HG02840 (cell line): ENCODE measurements around the gene PPP6R1.
"Not testable (repeated sequence)": the region's sequence is repeated elsewhere in the genome, so short reads cannot be mapped to it uniquely, and the experiment has no call there.

ENCODE experiments used
- ATAC-seq: cut with Tn5 transposase; IDR thresholded peaks from one replicate; pipeline ENCODE4 v1.9.1; 2021; ENCODE audit warnings: mild to moderate bottlenecking, moderate library complexity, moderate number of reproducible peaks; ENCODE audit not compliant: unreplicated experiment, low FRiP score

Gene PPP6R1

DNA sequence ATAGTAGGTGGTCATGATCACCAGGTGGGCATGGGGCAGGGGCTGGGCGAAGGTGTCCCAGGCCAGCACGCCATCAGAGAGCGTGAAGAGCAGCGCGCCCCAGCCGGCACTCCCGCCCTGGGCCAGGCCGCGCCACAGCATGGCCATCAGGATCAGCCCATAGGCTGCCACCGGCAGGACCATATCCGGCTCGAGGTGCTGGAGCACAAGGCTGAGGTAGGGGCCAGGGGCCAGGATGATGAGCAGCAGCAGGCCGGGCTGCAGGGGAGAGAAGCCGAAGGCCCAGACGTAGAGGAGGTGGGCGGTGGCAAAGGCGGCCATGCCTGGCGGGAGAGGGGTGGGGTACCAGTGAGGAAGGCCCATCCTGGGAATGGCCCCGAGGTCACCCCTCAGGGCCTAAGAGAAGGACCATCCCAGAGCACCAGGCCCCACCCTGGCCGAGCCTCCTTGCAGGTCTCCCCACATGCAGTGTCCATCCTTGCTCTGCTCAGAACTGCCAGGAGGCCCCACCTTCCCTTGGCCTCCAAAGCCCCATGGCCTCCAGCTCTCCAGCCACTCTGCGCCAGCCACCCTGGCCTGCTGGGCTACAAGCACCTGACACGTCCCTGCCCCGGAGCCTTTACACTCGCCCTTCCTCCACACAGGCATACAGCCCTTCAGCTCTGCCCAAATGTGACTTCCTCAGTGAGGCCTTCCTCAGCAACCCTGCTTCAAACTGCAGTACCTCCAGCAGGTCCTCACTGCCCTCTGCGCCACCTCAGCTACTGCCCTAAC lies 31.4 kb downstream of the PPP6R1 start:
- ATAC-seq: no peak

DNA sequence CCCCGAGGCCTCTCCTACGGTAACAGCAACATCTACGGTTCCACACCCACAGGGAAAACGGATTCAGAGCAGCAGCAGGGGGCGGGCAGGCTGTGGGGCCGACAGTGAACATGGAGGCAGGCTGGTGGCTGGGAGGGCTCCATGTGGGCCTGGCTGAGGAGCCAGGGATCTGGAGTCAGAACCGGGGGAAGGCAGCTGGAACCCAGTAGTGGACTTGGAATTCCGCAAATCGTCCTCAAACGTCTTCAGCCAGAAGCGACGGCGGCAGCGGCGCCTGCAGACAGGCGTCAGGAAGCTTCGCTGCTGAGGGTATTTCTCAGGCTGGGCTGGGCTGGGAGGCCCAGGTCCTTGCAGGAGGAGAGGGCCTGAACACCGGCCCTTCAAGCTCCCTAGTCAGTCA lies 32.0 kb downstream of the PPP6R1 start:
- ATAC-seq: no peak

DNA sequence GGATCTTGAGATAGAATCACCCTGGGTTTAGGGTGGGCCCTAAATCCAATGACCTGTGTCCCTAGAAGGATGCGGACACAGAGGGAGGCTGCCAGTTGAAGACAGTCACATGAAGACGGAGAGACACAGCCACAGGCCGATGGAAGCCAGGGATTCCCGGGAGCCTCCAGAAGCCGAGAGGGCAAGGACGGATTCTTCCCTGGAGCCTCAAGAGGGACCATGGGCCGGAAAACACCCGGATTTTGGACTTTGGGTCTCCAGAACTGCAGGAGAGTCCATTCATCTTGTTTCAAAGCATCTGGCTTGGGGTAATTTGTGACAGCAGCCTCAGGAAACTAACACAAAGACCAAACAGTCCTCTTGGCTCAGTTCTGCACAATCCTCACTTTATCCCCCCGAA lies 32.5 kb downstream of the PPP6R1 start:
- ATAC-seq: no peak

DNA sequence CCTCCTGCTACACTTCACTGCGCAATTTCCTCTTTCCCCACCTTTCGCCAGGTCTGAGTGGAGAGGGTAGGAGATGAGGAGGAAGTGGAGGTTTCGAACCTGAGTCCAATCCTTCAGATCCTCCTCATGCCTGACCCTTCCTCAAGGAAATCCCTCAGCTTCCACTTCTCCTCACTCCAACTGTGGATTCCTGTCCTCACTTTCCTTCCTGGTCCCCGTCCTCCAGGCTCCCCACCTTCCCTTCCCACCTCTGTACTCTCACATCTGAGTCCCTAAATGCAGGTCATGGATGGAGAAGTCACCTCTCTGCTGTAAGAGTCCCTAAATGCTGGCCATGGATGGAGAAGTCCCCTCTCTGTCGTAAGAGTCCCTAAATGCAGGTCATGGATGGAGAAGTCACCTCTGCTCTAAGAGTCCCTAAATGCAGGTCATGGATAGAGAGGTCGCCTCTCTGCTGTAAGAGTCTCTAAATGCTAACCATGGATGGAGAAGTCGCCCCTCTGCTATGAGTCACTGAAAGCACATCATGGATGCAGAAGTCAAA lies 33.3 kb downstream of the PPP6R1 start:
- ATAC-seq: no peak

DNA sequence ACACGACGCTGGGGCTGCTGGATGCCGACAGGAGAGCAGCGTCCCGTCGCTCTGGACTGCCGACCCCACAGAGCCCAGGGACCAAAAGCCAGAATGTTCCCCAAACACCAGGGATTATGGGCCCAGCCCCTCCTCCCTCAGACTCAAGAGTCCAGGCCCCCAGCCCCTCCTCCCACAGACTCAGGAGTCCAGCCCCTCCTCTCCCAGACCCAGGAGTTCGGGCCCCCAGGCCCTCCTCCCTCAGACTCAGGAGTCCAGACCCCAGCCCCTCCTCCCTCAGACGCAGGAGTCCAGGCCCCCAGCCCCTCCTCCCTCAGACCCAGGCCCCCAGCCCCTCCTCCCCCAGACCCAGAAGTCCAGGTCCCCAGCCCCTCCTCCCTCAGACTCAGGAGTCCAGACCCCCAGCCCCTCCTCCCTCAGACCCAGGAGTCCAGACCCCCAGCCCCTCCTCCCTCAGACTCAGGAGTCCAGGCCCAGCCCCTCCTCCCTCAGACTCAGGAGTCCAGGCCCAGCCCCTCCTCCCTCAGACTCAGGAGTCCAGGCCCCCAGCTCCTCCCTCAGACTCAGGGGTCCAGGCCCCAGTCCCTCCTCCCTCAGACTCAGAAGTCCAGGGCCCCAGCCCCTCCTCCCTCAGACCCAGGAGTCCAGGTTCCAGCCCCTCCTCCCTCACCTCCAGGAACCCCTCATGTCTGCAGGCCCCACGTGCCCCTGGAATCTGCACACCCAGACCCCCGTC lies 34.0 kb downstream of the PPP6R1 start:
- ATAC-seq: not testable (repeated sequence)

DNA sequence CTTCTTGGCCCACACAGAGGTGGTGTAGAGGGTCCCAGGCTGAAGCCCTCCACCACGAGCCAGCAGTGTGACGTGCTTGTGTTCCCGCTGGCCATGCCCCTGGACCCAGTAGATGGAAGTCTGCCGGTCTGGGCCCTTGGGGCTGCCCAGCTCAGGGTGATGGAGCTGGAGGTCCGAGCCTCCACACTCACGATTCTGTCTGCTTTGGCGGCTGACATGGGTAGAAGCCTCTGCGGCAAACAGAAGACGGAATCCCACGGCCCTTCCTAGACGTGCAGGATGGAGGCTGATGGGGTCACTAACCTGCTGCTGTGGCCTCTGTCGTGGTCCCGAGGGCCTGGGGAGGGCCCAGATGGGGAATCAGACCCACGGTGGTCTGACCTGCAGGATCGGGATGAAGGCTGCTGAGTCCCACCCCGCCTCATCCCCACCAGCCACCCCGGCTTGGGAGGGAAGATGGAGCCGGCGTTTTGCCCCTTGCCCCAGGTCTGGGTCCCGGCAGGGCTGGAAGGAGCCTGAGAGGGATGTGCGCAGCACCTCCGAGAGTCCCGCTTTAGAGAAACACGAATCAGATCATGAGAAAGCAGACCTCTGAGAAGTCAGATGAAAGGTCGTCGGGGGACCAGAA lies 34.7 kb downstream of the PPP6R1 start:
- no peak for ATAC-seq

DNA sequence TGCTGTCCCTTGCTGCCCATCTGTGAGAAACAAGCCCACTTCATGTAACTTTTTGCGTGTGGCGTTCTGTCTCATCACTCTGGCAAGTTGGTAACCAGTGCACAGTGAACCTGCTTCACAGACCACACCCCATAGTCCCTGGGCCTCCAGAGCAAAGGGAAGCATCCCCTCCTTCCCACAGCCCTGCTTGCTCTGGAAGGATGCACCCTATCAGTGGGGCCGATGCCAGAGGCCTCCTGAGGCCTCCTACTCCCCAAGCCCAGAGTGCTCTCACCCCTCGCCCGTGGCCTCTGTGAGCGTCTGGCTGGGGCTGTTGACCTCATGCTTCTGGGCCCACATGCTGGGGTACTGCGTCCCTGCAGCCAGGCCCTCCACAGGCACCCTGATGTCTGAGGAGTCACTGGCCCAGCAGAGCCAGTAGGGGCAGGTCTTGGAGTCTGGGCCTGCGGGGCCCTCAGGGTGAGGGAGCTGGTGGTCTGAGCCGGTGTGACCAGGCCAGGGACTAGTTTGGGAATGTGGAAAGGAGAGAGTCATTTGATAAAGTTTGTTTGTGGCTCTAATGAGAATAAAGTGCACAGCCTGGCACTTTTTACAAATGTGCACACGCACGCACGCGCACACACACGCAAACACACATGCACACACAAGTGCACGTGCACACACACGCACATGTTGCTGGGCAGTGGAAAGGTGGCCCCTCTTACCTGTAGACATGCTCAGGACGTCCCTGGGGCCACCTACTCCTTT lies 35.4 kb downstream of the PPP6R1 start:
- ATAC-seq: no peak

DNA sequence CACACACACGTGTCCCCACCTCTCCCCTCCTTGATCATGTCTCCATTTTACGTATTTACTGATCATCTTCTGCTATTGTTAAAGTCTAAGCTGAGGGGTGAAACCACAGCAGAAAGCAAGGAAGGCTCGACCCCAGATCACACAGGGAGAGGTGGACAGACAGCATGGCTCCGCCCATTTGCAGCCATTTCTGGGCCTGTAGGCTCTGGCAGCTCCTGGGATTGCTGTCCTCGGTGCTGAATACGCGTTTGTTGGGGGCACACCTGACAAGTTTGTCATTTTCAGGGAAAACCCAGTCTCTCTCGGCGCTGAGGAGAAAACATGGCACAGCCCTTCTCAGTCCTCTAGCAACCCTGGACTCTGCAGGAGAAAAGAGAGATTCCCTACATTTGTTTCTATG lies 38.3 kb downstream of the PPP6R1 start:
- no peak for ATAC-seq

DNA sequence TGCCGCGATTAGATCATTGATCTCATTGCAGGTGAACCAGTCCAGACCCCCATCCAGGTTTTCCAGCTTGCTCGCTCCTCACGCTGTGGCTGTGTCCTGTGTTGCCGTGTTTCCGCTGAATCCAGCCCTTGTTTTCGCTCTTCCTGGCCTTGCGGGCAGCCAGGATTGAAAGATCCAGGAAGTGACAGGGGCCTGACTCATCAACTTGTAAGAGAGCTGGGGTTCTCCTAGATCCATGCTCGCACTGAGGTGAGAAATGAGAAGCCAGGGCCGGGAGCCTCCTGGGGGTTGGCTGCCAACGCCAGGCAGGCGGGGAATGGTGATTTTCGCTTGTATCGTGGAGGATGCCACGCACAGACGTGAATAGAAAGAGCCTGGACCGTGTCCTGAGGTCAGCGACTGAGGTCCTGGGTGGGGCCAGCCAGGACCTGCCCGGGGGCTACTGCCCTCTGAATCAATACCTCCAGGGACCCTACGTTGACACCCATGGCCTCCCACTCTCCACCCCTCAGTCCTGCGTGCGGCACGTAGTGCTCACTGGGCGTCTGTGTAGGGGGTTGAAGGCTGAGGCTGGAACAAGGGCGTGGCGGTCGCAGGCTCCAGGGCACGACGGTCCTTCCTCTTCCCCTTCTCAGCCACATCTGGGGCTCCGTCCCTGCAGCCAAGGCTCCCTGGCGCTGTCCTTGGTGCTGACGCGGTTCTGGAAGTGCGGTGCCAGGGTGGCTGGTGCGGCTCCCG lies 42.2 kb downstream of the PPP6R1 start:
- no peak for ATAC-seq

DNA sequence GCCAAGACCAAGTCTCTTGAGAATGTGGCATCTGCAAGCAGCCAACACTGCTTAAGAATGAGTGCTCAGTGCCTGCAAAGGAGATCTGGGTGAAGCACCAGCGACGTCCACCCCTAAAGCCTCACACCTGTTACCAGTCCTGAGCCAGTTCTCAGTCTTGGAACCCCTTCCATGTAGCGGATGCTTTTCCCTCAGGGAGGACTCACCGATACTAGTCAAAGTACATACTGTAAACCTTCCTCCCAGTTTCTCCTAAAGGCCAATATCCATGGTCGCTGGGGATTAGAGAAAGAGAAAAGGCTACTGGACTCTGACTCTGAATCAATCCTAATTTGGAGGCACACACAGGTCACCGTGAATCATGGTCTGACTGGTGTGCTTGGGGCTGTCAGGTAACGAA lies 45.3 kb downstream of the PPP6R1 start:
- ATAC-seq: no peak

DNA sequence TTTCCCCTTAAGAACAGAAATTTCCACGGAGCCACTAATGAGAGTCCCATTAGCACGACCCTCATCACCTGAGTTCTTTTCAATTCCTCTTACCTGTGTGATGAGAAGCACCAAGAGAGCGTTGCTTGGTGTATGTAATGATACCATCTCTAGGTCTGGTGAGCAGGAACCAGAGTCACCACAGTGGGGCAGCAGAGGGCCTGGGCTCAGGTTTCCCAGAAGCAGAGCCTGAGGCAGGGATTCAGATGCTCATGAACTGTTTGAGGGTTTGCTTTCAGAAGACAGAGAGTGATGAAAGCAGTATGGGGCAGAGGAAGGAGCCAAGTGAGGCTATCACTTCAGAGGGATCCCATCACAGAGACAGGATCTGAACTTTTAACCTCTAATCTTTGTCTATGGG lies 46.4 kb downstream of the PPP6R1 start:
- ATAC-seq: no peak

DNA sequence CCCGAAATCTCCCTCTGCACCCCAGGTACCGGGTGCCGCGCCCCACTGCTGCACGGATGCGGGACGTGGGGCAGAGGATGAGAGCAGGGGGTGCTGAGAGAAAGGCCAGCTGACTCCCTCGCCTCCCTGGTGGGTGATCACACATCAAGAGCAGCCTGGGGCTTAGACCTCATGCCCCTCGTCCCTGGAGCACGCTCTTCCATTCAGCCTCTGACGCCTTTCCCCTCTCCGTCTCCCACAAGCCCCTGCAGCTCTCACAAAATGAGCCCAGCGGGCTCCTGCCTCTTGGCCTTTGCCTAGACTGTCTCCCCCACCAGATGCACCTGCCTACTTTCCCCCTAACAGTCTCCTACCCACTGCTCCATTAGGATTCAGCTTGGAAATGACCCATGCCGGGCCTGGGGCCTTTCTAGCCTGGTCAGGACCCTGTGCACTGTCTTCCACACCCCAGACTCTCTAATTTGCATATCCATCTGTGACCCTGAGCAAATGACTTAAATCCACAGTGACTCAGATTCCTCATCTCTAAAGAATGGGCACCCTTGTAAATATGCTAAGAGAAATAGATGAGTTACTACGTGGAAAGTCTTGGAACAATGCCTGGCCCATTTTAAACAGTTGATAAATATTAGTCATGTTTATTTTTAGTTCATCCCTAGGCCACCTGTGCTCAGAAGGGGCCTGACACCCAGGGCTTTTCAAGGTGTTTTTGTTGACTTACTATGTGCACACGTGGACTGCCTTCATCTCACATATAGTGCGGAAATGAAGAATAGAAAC lies 48.9 kb downstream of the PPP6R1 start:
- ATAC-seq: no peak

DNA sequence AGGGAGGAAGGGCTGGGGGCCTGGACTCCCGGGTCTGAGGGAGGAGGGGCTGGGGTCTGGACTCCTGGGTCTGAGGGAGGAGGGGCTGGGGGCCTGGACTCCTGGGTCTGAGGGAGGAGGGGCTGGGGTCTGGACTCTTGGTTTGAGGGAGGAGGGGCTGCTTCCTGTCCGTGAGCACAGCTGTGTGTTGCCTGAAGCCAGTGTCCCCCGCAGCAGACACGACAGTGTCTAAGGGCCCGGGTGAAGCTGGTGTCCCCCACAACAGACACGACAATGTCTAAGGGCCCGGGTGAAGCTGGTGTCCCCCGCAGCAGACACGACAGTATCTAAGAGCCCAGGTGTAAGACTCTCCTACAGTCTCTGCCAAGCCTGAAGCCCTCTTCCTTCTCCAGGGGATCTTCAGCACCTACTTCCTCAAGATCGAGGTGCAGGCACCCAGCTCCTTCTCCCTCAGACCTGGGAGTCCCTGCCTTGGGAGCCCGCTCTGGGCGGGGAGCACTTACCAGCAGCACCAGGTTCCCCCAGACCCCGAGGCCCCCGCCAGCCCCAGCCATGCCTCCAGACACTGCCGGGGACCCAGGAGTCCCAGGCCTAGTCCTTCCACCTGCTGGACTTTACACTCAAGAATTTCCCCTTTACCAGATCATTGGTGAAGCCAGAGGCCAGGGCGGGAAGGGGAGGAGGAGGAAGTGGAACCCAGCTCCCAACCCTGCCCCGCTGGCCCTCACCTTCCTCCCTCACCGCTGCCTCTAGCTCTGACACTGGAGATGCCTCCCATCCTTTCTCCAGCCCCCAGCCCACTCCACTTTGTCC lies 49.7 kb downstream of the PPP6R1 start, which contains the start of gene PTPRH:
Gene PTPRH (minus strand): TSS at position 622 of the 813 bp plus-strand sequence. CDS start 68 bp downstream, at position 554.
- no peak for ATAC-seq

DNA sequence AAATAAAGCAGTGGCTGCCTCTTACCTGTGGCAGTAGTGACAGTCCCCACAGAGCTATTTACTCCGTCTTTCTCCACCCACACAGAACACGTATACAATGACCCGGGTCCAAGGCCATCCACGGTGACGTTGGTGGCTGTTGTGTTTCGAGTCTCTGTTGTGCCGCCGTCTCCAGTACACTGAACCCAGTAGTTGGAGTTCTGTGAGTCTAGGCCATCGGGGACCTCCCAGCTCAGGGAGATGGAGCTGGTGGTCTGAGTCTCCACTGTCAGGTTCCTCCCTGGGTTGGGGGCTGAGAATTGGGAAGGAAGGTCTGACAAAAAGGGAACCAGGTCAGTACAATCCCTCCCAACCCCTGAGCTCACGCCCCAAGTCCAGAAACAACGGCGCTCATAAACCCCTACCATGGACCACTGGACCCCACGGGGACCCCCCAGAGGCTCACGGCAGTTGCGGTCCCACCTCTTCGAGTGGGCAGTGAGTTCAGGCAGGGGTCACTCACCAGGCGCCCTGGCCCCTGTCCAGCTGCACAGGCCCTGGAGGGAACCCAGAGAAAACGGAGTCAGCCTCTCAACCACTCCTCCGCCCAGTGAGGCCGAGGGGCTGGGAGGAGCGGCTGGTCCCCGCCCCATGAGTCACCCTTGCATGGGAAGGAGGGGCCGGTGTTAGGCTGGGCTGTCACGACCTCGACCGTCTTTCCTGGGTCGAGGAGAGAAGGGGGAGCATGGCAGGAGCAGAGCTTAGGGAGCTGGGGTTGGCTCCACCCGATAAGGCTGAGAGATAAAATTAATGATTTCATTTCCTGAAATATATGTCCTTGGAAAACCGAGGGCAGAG lies 51.9 kb downstream of the PPP6R1 start:
- ATAC-seq: no peak

DNA sequence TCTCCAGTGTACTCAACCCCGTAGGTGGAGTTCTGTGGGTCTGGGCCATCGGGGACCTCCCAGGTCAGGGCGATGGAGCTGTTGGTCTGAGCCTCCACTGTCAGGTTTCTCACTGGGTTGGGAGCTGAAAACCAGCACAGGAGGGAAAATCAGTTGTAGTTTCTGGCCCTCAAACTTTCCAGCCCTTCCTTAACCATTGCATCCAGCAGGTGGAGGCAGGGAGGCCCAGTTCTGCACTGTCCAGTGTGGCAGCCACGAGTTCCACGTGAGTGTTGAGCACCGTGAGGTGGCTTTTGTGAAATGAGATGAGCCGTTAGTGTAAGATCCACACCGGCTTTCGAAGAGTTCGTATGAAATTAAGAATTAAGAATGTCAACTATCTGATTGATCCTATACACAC lies 56.6 kb downstream of the PPP6R1 start:
- not testable (repeated sequence) for ATAC-seq

DNA sequence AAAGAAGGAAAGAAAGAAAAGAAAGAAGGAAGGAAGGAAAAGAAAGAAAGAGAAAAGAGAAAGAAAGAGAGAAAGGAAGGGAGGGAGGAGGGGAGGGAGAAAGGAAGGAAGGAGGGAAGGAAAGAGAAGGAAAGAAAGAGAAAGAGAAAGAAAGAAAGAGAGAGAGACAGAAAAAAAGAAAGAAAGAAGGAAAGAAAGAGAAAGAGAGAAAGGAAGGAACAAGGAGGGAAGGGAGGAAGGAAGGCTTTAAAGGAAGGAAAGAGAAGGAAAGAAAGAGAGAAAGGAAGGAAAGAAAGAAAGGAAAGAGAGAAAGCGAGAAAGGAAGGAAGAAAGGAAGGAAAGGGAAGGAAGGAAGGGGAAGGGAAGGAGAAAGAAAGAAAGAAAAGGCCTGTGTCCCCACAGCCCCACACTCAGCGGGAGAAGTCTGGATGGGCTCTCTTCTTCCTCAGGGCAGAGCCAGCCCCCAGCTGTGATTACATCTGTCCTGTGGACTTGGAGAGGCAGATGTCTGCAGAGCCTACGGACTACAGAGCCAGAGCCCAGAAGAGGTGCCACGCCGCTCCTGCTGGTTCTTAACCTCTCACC lies 59.1 kb downstream of the PPP6R1 start:
- no peak for ATAC-seq

DNA sequence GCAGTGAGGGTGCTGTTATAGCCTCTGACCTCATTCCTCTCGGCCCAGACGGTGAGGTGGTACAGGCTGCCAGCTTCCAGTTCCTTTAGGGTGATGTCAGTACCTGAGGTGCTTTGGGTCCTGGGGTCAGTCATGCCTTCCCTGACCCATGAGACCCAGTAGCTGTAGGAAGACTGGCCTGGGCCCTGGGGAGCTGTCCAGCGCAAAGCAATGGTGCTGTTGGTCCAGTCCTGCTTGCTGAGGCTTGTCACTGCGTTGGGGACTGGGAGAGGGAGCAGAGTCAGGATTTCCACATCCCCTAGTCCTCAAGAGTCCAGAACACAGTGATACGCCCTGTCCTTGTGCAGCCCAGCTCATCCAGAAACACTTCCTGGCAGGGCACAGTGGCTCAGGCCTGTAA lies 60.2 kb downstream of the PPP6R1 start:
- no peak for ATAC-seq
